GM12878 (cell line): ENCODE results near the gene WNK2.

Source experiments
- CHD1 ChIP-seq: IDR thresholded peaks from 2 replicates; pipeline ENCODE4 v1.6.1; 2012; ENCODE audit warnings: low read depth, low read length, improper control_type of control experiment
- RAD21 ChIP-seq: IDR thresholded peaks from 2 replicates; pipeline ENCODE4 v1.6.1; 2011; ENCODE audit warnings: mild to moderate bottlenecking, low read depth, low read length, moderate library complexity; ENCODE audit not compliant: insufficient read depth
- SIN3A ChIP-seq: IDR thresholded peaks from 2 replicates; pipeline ENCODE4 v1.6.1; 2012; ENCODE audit warnings: low read depth, low read length, improper control_type of control experiment
- USF1 ChIP-seq: IDR thresholded peaks from 2 replicates; pipeline ENCODE4 v1.6.1; 2011; ENCODE audit warnings: borderline replicate concordance, low read depth, mild to moderate bottlenecking, moderate library complexity, mixed read lengths, low read length; ENCODE audit not compliant: insufficient read depth; ENCODE audit errors: extremely low read length

DNA sequence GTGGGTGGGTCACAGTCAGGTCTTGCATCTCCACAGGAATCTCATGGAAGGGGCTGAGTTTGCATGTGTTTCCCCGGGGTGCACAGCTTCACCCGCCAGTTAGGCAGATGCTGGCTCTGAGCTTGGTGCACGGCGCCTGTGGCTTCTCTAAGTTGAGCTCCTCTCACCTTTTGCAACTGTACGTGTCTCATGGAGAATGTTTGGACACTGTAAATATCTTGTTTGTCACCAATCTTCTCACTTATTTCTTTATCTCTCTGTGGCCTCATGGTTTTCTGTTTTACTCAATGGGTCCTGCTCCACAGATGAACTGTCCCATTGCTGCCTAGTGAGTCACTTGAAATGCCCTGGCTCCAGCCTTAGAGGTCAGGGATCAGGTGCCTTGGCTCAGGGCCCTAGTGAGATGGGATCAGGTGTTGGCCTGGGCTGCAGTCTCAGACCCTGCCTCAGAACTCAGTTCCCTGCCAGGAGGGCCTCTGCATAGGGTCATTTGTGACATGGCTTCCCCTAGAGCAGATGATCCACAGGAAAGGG lies 61.6 kb downstream of the WNK2 start:
- no peak for TF ChIP-seq RAD21
- no peak for TF ChIP-seq SIN3A
- no peak for TF ChIP-seq CHD1
- no peak for TF ChIP-seq USF1
